HS-27A (cell line): ENCODE data around the gene PLA2G4E.
A peak's percentile ranks its signal among the peaks of the same experiment; 100 is the strongest.

Source experiments
- DNase-seq: peaks from one replicate; pipeline ENCODE4 v3.0.0-alpha.2; 2012; ENCODE audit warnings: low read depth, missing footprints

The PLA2G4E gene

GRCh38 chr15:42020713-42021273, at the start of gene PLA2G4E:
Gene PLA2G4E (minus strand): TSS chr15:42021042. CDS start chr15:42021030, 12 bp downstream.
- DNase-seq, result no peak

GRCh38 chr15:42070279-42070975, 49.6 kb upstream of the PLA2G4E start:
- DNase-seq, result no peak

GRCh38 chr15:42069496-42070278, 48.8 kb upstream of the PLA2G4E start:
- no peak for DNase-seq

GRCh38 chr15:42069025-42069424, 48.2 kb upstream of the PLA2G4E start:
- no peak for DNase-seq

- no peak for DNase-seq
Observed at GRCh38 chr15:42068601-42069000, 47.8 kb upstream of the PLA2G4E start.

- DNase-seq, result no peak
Observed at GRCh38 chr15:42066764-42067415, 46.0 kb upstream of the PLA2G4E start.

GRCh38 chr15:42065468-42065867, 44.6 kb upstream of the PLA2G4E start:
- no peak for DNase-seq

- no peak for DNase-seq
Observed at GRCh38 chr15:42065033-42065432, 44.2 kb upstream of the PLA2G4E start.

- no peak for DNase-seq
Observed at GRCh38 chr15:42064271-42064670, 43.4 kb upstream of the PLA2G4E start.

- DNase-seq, result no peak
Observed at GRCh38 chr15:42063122-42063848, 42.4 kb upstream of the PLA2G4E start.

GRCh38 chr15:42062284-42062806, 41.5 kb upstream of the PLA2G4E start:
- DNase-seq, result no peak

GRCh38 chr15:42060797-42061196, 40.0 kb upstream of the PLA2G4E start:
- no peak for DNase-seq

GRCh38 chr15:42060477-42060763, 39.6 kb upstream of the PLA2G4E start:
- DNase-seq, result no peak

GRCh38 chr15:42059661-42060476, 39.0 kb upstream of the PLA2G4E start:
- DNase-seq, result no peak

- DNase-seq, result no peak
Observed at GRCh38 chr15:42058791-42059190, 37.9 kb upstream of the PLA2G4E start.

GRCh38 chr15:42057799-42058646, 37.2 kb upstream of the PLA2G4E start:
- DNase-seq, result no peak

GRCh38 chr15:42056934-42057798, 36.3 kb upstream of the PLA2G4E start:
- peak; percentile 46 for DNase-seq

- no peak for DNase-seq
Observed at GRCh38 chr15:42053914-42054313, 33.1 kb upstream of the PLA2G4E start.

GRCh38 chr15:42053010-42053409, 32.2 kb upstream of the PLA2G4E start:
- DNase-seq, result no peak
